HG03354 (cell line): Measurements from ENCODE around the gene ASIC4.

Source experiments
- ATAC-seq: cut with Tn5 transposase; IDR thresholded peaks from one replicate; pipeline ENCODE4 v1.9.1; 2021; ENCODE audit warnings: mild to moderate bottlenecking; ENCODE audit not compliant: unreplicated experiment, poor library complexity, severe bottlenecking

The ASIC4 gene, protein sequence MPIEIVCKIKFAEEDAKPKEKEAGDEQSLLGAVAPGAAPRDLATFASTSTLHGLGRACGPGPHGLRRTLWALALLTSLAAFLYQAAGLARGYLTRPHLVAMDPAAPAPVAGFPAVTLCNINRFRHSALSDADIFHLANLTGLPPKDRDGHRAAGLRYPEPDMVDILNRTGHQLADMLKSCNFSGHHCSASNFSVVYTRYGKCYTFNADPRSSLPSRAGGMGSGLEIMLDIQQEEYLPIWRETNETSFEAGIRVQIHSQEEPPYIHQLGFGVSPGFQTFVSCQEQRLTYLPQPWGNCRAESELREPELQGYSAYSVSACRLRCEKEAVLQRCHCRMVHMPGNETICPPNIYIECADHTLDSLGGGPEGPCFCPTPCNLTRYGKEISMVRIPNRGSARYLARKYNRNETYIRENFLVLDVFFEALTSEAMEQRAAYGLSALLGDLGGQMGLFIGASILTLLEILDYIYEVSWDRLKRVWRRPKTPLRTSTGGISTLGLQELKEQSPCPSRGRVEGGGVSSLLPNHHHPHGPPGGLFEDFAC

DNA sequence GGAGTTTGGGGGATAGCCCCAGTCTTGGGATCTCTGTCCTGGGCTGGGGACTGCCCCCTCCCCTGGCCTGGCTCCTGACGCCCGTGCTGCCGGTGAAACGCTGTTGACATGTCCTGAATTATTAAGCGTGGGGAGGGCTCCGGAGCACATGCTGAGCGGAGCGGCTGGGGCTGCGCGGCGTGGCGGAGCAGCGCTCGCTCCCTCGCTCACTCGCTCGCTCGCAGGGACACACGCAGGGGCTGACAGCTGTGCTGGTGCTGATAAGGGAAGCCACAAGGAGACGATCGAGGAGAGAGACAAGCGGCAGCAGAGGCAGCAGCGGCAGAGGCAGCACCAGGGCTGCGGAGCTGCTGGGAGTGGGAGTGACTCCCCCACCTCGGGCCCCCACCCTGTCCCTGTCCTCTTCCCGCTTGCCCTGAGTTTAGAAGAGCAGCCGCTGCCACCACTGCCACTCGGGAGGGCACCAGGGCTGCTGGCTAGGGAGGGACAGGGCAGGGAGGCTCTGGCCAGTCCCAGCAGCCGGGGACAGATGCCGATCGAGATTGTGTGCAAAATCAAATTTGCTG, at the start of gene ASIC4:
Gene ASIC4, plus strand, starts transcription at position 287 of the 566 bp plus-strand sequence. Its CDS starts 243 bp downstream, at position 530.
- no peak for ATAC-seq

DNA sequence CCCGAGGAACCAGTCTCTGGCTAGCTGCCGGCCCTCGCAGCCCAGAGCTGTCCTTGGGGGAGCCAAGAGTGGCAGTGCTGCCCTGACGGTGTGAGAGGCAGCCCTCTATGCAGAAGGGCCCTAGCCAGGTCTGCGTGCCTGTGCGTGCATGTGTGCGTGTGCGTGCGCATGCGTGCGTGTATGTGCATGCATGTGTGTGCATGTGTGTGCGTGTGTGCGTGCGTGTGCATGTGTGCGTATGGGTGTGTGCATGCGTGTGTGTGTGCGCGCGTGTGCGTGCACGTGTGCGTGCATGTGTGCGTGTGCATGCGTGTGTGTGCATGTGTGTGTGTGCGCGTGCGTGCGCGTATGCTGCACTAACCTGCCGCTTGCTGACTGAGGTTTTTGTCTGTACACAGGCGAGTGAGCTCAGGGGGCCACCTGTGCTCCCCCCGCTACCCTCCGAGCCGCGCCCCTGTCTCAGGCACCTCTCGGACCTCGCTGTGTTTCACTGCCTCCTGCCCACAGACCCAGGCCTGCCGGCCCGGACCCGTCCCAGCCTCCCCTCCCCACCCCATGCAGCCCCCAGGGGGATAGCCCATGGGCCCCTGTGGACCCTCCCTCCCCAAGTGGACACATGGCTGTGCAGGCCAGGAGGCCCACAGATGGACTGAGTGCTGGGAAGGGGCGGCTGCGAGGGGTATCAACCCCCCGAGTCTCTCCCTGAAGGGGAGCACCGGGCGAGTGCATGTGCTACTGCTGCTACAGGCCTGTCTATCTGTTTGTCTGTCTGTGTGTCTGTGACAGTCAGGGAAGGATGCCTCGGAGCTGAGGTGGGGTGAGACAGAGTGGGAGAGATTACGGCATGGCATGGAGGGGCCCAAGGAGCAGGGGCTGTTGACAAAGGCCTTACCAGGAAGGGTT, 48.4 kb upstream of the ASIC4 start:
- no peak for ATAC-seq

DNA sequence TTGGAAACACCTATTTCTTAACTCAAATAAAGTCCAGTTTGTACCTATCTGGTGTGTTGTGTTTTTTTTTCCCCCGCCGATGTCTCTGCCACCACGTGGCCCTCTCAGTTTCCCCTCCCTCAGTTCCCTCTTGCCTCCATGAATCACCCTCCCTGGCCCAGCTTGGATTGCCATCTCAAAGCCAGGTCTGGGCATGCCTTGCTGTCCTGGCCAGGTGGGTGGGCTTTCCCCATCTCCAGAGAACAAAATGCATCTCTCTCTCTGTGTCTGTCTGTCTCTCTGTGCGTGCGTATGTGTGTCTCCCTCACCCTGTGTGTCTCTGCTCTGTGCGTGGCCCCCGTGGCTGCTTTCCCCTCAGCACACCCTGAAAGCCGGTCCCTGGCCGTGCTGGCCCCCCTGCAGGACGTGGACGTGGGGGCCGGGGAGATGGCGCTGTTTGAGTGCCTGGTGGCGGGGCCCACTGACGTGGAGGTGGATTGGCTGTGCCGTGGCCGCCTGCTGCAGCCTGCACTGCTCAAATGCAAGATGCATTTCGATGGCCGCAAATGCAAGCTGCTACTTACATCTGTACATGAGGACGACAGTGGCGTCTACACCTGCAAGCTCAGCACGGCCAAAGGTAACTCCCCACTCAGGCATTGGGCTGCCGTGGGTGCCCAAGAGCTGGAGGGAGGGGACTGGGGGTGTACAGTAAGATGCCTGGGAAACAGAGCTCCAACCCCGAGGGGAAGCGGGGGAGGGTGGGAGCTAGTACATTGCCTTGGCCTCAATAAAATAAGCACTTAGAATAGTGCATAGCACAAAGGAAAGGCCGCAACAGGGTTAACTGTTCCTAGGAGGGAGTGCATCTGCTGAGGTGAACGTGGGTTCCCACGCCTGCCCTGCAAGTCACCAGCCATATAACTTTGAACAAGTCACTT, 47.2 kb upstream of the ASIC4 start:
- no peak for ATAC-seq

DNA sequence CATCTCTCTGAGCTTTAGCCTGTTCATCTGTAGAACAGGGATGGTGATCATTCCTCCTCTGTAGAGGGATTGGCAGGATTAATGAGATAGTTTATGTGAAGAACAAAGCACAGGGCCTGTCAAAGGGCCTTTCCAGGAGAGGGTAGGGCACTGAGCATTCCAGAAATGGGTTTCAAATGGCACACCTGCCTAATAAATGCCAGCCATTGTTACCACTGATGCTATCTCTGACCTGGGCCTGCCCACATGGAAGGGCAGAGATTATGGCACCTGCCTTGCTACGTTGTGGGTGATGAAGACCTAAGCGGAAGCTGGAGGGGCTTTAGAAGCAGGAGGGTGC, 46.6 kb upstream of the ASIC4 start:
- no peak for ATAC-seq

DNA sequence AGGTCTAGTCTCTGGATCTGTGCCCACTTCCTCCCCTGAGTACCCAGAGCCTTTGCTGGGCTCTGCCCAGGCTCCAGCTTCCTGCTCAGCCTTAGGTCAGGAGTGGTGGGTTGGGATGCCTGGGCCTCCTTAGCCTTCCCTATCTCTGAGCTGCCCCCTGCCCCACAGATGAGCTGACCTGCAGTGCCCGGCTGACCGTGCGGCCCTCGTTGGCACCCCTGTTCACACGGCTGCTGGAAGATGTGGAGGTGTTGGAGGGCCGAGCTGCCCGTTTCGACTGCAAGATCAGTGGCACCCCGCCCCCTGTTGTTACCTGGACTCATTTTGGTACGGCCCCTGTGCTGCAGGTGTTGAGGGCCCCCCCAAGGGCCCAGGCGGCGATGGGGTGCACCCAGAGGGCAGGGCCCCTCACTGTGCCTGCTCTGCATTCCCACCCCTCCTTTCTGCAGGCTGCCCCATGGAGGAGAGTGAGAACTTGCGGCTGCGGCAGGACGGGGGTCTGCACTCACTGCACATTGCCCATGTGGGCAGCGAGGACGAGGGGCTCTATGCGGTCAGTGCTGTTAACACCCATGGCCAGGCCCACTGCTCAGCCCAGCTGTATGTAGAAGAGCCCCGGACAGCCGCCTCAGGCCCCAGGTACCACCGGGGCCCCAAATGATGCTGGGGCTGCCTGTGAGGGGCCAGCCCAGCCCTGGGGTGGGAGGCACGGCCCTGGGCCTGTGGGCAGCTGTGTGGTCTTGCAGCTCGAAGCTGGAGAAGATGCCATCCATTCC, 45.7 kb upstream of the ASIC4 start:
- ATAC-seq: no peak

DNA sequence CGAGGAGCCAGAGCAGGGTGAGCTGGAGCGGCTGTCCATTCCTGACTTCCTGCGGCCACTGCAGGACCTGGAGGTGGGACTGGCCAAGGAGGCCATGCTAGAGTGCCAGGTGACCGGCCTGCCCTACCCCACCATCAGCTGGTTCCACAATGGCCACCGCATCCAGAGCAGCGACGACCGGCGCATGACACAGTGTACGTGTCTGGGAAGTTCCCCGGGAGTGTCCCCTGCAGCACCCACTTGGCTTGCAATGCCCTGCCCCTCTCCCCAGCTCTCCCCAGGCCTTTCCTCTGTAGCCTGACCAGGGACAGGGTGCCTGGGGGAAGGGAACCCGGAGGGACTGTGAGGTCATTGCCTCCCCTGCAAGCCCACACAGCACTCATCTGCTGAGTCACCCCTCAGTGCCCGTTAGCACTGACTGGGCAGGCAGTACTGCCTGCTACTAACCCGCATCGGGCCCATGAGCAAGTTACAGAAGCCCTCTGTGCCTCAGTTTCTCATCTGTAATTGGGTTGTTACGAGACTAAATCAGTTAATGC, 45.0 kb upstream of the ASIC4 start:
- no peak for ATAC-seq

DNA sequence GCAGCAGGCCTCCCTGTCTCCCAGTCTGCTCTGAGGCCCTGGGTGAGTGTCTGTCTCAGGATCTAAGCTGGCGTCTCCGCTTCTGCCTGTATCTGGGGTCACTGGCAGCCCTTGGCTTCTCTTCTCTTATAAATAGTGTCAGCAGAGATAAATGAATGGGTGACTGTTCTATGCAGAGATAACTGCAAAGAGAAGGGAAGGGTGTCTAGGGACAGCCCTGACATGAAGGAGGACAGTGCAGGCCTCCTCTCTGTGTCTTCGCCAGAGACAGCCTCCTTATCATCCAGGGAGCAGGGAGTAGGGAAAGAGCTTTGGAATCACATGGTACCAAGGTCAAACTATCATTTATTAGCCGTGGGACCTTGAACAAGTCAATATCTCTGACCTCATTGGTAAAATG, 43.9 kb upstream of the ASIC4 start:
- ATAC-seq: no peak

DNA sequence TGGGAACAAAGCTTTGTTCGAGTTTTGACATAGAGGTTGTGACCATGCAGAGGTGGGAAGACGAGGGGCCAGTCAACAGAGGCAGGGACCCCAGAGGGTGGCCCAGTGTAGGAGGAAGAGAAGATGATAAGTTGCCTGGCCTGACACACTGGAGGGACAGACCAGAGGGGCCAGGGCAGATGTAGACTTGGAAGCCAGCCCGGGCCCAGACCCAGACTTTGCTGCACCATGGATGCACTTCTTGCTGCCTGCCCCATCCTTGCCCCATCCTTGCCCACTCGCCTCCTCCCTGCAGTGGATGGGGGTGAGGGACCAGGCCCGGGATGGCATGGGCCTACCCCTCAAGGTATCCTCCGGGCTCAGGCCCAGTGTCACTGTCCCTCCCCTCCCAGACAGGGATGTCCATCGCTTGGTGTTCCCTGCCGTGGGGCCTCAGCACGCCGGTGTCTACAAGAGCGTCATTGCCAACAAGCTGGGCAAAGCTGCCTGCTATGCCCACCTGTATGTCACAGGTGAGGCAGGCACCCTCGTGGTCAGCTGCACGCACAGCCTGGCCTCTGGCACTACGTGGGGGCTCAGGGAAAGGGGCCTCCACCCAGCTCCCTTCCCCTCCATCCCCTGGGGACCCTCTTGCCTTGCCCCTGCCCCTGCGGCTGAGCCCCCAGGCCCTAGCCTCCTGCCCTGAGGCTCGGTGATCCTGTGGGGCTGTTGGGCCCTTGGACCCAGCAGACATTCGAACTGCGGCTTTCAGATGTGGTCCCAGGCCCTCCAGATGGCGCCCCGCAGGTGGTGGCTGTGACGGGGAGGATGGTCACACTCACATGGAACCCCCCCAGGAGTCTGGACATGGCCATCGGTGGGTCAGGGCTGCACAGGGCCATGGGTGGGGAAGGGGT, 42.6 kb upstream of the ASIC4 start:
- ATAC-seq: no peak

DNA sequence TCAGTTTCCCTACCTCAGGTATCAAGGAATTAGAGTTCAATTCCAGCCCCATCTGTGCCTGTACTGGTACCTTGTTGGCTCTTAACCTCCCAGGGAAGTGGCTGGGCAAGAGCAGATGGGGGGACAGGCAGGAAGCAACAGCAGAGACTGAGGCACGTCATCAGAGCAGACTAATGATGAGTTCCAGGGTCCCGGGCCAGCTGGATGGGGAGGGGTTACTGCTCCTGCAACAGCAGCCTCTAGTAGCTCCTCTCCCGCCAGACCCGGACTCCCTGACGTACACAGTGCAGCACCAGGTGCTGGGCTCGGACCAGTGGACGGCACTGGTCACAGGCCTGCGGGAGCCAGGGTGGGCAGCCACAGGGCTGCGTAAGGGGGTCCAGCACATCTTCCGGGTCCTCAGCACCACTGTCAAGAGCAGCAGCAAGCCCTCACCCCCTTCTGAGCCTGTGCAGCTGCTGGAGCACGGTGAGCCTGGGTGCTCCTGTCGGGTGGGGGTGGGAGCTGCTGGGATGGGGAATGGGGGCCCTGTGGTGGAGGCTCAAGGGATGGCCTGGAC, 41.6 kb upstream of the ASIC4 start:
- no peak for ATAC-seq

DNA sequence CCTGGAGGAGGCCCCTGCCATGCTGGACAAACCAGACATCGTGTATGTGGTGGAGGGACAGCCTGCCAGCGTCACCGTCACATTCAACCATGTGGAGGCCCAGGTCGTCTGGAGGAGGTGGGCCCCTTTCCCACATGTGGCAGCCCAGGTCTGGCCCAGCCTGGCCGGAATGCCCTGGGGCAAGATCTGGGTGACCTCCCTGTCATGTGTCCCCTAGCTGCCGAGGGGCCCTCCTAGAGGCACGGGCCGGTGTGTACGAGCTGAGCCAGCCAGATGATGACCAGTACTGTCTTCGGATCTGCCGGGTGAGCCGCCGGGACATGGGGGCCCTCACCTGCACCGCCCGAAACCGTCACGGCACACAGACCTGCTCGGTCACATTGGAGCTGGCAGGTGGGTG, 40.8 kb upstream of the ASIC4 start:
- no peak for ATAC-seq

DNA sequence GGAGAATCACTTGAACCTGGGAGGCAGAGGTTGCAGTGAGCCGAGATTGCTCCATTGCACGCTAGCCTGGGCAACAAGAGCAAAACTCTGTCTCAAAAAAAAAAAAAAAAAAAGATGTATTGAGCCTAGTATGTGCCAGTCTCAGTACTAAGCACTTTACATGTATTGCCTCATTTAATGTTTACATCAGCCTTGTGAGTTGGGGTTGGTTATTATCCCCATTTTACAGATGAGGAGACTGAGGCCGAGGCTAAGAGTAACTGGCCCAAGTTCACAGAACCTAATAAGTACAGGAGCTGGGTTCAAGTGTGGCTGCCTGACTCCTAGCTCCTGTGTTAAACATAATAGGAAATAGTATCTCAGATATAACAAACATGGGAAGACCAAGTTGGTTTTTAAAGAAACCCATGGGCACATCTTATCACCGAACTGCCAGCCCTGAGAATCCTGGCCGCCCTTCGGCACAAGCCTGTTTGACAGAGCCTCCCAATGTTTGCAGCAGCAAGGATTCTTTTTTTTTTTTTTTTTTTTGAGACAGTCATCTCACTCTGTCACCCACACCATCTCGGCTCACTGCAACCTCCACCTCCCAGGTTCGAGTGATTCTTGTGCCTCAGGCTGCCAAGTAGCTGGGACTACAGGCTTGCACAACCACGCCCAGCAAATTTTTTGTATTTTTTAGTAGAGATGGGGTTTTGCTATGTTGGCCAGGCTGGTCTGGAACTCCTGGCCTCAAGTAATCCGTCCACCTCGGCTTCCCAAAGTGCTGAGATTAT, 39.8 kb upstream of the ASIC4 start:
- no peak for ATAC-seq

DNA sequence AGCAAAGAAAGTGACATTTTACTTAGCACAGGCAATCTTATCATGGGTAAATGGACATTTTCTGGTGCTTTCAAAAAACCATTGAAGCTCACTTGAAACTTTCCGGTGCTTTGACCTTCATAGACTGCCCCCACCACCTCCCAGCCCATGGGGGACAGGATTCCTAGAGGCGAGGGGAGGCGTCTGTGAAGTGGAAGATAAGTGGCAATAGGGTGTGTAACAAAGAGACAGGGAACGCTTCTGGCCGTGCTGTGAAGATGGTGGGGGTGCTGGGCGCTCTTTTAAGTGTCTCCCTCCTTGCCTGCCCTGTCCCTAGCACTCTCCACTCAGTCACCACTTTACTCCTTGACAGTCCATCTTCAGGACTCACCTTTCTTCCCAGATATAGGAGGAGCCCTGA, 39.0 kb upstream of the ASIC4 start:
- no peak for ATAC-seq

DNA sequence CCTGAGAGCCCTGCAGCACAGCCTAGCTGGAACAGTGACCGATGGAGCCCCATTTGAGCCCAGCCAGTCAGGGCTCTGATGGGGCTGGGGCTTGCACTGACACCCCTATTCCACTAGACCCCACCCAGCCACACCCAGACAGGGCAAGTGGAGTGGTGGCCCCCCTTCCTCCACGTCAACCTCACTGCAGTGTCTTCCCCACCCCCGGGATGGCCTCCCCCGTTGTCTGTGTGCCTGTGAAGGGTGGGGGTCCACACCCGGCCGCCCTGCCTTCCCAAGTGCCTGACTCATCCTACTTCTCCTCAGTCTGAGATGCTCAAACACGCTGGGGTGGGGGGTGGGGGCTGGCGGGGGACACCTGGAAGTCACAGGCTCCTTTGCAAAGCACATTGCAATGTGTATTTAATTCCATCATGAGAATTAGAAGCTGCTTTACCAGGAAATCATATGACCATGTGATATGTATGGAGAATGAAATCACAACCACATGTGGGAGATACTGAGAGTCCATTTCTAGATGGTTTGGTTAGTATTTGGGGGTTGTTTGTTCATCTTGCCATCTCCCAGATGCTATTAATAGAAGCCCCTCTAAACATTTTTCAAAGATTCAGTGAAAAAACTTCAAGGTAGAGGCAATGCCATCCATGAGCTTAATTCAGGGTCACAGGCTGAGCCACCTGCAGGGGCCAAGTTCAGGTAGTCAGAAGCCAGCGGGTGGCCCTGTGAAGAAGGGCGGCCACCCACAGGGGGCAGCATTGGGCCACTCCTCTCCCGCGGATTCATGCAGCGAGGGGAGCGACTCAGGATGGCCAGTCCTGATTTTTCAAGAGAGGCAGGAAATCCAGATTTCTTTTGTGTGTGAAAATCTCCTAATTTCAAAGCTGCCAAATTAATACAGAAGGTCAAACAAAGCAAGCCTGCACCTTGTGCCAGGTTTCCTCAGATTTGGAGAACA, 38.3 kb upstream of the ASIC4 start:
- no peak for ATAC-seq

DNA sequence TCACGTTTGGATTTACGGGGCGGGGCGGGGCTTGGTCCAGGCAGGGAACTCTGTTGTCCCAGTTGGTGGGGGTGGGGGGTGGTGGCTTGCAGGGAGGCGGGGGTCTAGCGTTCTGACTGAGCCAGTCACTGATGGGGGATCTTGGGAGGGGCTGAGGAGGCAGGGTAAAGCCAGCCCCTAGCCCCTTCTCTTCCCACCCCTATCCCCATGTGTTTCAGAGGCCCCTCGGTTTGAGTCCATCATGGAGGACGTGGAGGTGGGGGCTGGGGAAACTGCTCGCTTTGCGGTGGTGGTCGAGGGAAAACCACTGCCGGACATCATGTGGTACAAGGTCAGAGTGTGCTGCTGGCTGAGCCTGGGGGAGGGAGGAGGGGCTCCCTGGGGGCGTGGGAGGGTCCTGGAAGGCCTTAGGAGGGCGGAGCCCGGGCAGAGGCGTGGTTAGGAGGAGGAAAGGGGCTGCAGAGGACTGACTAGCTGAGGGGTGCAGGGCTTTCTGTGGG, 37.6 kb upstream of the ASIC4 start:
- ATAC-seq: no peak

DNA sequence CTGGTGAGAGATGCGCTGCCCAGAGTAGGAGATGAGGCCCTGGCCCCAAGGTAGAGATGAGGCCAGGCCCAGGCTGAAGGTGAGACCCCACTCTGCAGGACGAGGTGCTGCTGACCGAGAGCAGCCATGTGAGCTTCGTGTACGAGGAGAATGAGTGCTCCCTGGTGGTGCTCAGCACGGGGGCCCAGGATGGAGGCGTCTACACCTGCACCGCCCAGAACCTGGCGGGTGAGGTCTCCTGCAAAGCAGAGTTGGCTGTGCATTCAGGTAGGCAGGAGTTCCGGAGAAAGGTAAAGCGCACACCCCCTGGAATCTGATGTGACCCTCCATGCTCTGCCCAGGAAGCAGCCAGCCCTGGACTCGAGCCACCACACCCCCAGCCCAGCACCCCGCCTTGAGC, 37.1 kb upstream of the ASIC4 start:
- ATAC-seq: no peak
